Endothelial cell of umbilical vein (primary cell): ENCODE results near the gene FGFR1OP2. TPM values are rescaled to one million over a fixed set of nuclear protein-coding genes. Genes with fewer than 3 reads are reported as not detected.

ENCODE experiments used
- BruUV-seq: library from RNA; stranded (reverse); fragments of 400-500 nt; replicated peaks from 2 replicates; lab custom pipeline; 2021; lab: Mats Ljungman, UMichigan
- CTCF ChIA-PET: fragments of 300-600, 350-600 bp; sonication (Branson Sonifier 250); formaldehyde crosslinking; loops from one replicate; lab custom pipeline; 2021; ENCODE audit warnings: antibody characterized with exemption, inconsistent platforms; lab: Charles Lee
- POLR2A ChIA-PET: fragments of 300-600, 350-600 bp; sonication (Branson Sonifier 250); formaldehyde crosslinking; loops from one replicate; lab custom pipeline; 2021; ENCODE audit warnings: antibody characterized with exemption, inconsistent platforms; lab: Charles Lee
- DNase-seq: peaks from one replicate; pipeline ENCODE4 v3.0.0-alpha.2; 2011; ENCODE audit warnings: low read depth, low spot score
- FAIRE-seq: peaks from 2 replicates; lab custom pipeline; 2011; peaks lifted over from hg19 to GRCh38; lab: Jason Lieb, UNC
- H2AFZ ChIP-seq: 2 replicates; pipeline ENCODE4 v1.6.0; 2012; ENCODE audit warnings: low read depth, low read length, control low read depth, inconsistent platforms
- H3K27ac ChIP-seq: 2 replicates; pipeline ENCODE4 v1.5.1; 2011; ENCODE audit warnings: low read depth, mild to moderate bottlenecking, control low read depth, low read length, moderate library complexity; ENCODE audit not compliant: insufficient read depth
- H3K27me3 ChIP-seq, 2 experiments: 2 replicates each; pipeline versions ENCODE4 v1.6.0 to v1.6.1; 2011; ENCODE audit warnings: low read length in 2 of 2, mixed read lengths in 1 of 2; ENCODE audit not compliant: control insufficient read depth in 2 of 2, insufficient read depth in 2 of 2
- H3K36me3 ChIP-seq, 2 experiments: 2 replicates in 1 of 2; 3 replicates in 1 of 2; pipeline ENCODE4 v1.5.1; 2011; ENCODE audit warnings: low read length in 2 of 2, mild to moderate bottlenecking in 1 of 2, moderate library complexity in 1 of 2; ENCODE audit not compliant: control insufficient read depth in 2 of 2, insufficient read depth in 2 of 2; ENCODE audit errors: extremely low read depth in 1 of 2
- H3K4me1 ChIP-seq: 3 replicates; pipeline ENCODE4 v1.5.1; 2011; ENCODE audit warnings: mild to moderate bottlenecking, low read length; ENCODE audit not compliant: control insufficient read depth, insufficient read depth; ENCODE audit errors: extremely low read depth
- H3K4me2 ChIP-seq: 2 replicates; pipeline ENCODE4 v1.6.1; 2011; ENCODE audit warnings: low read length, control low read depth, mixed read lengths; ENCODE audit not compliant: insufficient read depth
- H3K4me3 ChIP-seq, 3 experiments: fragments of 200-600 bp in 1 of 3; sonication (generic), shearing (Covaris generic) in 1 of 3; replicated peaks in 1 of 3; 2 replicates each; pipeline ENCODE4 v1.5.1; 2011 to 2016; ENCODE audit warnings: control low read depth in 3 of 3, low read length in 3 of 3, mild to moderate bottlenecking in 2 of 3, inconsistent platforms in 1 of 3, low read depth in 1 of 3, moderate library complexity in 1 of 3; ENCODE audit not compliant: insufficient read depth in 1 of 3
- H3K79me2 ChIP-seq: 2 replicates; pipeline ENCODE4 v1.6.0; 2012; ENCODE audit warnings: low read length, inconsistent platforms; ENCODE audit not compliant: control insufficient read depth, insufficient read depth
- H3K9ac ChIP-seq: replicated peaks from 2 replicates; pipeline ENCODE3; 2011; ENCODE audit warnings: low read length, control low read depth; ENCODE audit not compliant: insufficient read depth; ENCODE audit errors: extremely low read depth
- H3K9me1 ChIP-seq: replicated peaks from 3 replicates; pipeline ENCODE4 v1.6.0; 2011; ENCODE audit warnings: mild to moderate bottlenecking, low read length; ENCODE audit not compliant: control insufficient read depth, insufficient read depth; ENCODE audit errors: extremely low read depth
- H3K9me3 ChIP-seq: replicated peaks from 2 replicates; pipeline ENCODE4 v1.5.1; 2012; ENCODE audit warnings: low read length, inconsistent platforms; ENCODE audit not compliant: control insufficient read depth, insufficient read depth
- H4K20me1 ChIP-seq: replicated peaks from 2 replicates; pipeline ENCODE3; 2011; ENCODE audit warnings: mild to moderate bottlenecking, low read length; ENCODE audit not compliant: control insufficient read depth, insufficient read depth; ENCODE audit errors: extremely low read depth
- EZH2 ChIP-seq: IDR thresholded peaks from 2 replicates; pipeline ENCODE4 v1.6.1; 2012; ENCODE audit warnings: borderline replicate concordance, low read depth, mild to moderate bottlenecking, moderate library complexity, low read length, inconsistent platforms; ENCODE audit not compliant: severe bottlenecking
- FOS ChIP-seq: IDR thresholded peaks from 2 replicates; pipeline ENCODE4 v1.6.1; 2011; ENCODE audit warnings: mild to moderate bottlenecking, low read length, moderate library complexity, borderline replicate concordance; ENCODE audit not compliant: insufficient read depth
- GATA2 ChIP-seq: IDR thresholded peaks from 2 replicates; pipeline ENCODE4 v1.7.0; 2011; ENCODE audit warnings: low read depth, mild to moderate bottlenecking, moderate library complexity, mixed read lengths, low read length; ENCODE audit not compliant: insufficient read length, insufficient read depth
- JUN ChIP-seq: IDR thresholded peaks from 2 replicates; pipeline ENCODE4 v1.6.1; 2011; ENCODE audit warnings: borderline replicate concordance, low read depth; ENCODE audit not compliant: insufficient read length, insufficient read depth
- MYC ChIP-seq: IDR thresholded peaks from one replicate; pipeline ENCODE4 v1.6.1; 2011; ENCODE audit warnings: mild to moderate bottlenecking, low read depth, low read length
- POLR2A ChIP-seq: IDR thresholded peaks from 2 replicates; pipeline ENCODE4 v1.6.1; 2012; ENCODE audit warnings: low read depth, mild to moderate bottlenecking, control low read depth, low read length
- POLR2AphosphoS5 ChIP-seq: IDR thresholded peaks from 2 replicates; pipeline ENCODE4 v1.6.1; 2012; ENCODE audit warnings: low read depth, mild to moderate bottlenecking, control low read depth, low read length, moderate library complexity; ENCODE audit not compliant: insufficient read depth
- dilution Hi-C: fragments of 300-500 bp; cut with MboI; formaldehyde crosslinking; loops from one replicate; pipeline ENCODE4 v1.15.0; 2019; ENCODE audit warnings: low sequenced_read_pairs; ENCODE audit not compliant: extremely low pct_ligation_motif_present
- intact Hi-C: fragments of 100-400 bp; cut with micrococcal nuclease; formaldehyde crosslinking; loops from one replicate; pipeline ENCODE4 v1.10.0; 2022
- polyA plus RNA-seq, 4 experiments: library from polyadenylated mRNA; depleted of rRNA in 3 of 4; stranded (reverse) in 3 of 4; unstranded in 1 of 4; fragments of >200 nt; gene quantifications; 2 replicates each; pipeline versions ENCODE4 v1.2.1 to v1.2.3, GENCODE V29; 2011 to 2012; ENCODE audit warnings: missing spikeins in 1 of 4
- total RNA-seq: library from RNA; stranded (reverse); gene quantifications from 2 replicates; pipeline ENCODE4 v1.2.3, GENCODE V29; 2021
- TF ChIP-seq, protein P1 (sequence below), 2 donors: IDR thresholded peaks; 1 replicate in 1 of 2; 2 replicates in 1 of 2; pipeline ENCODE4 v1.5.1; 2011; ENCODE audit warnings: low read length in 2 of 2, mild to moderate bottlenecking in 2 of 2, moderate library complexity in 2 of 2, control low read depth in 1 of 2, inconsistent platforms in 1 of 2, low read depth in 1 of 2; ENCODE audit not compliant: insufficient read depth in 1 of 2; ENCODE audit errors: extremely low read depth in 1 of 2
- TF ChIP-seq, protein P2 (sequence below): IDR thresholded peaks from 2 replicates; pipeline ENCODE4 v1.6.1; 2011; ENCODE audit not compliant: insufficient read depth, insufficient read length

Gene FGFR1OP2
- total and polyA plus RNA-seq, 2 donors (not counting 3 experiments of a cell fraction or from before 2014, with no cell fraction given): 22.7 to 49.3 TPM

DNA sequence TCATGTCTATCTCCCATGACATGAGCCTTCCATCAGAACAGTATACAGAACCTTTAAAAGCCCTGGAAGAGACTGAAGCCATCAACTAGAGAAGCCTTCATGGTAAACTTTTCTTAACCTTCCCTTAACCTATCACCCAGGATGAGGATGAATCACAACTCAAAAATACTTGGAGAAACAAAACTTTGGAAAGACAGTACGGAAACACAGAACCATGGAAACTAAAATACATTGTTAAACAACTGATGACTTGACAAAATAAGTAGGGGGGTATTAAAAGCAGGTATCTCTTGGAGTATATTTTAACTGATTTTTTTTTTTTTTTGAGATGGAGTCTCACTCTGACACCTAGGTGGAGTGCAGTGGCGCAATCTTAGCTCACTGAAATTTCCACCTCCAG is 67.2 kb downstream of the FGFR1OP2 start:
- Histone ChIP-seq H4K20me1 (peaks cover 3% of the 10 kb centered on the region), H3K4me2 (no peak overlapping the region), H3K4me3 (no peak overlapping the region), H3K36me3 (peaks cover 0 to 3% of the 10 kb centered on the region in 2 experiments), H3K9ac (no peak overlapping the region), H3K9me1 (no peaks in the 10 kb centered on the region), H3K27me3 (no peaks in the 10 kb centered on the region), H3K4me1 (peaks cover 20% of the 10 kb centered on the region), H3K27ac (no peak overlapping the region), H3K79me2 (peaks cover 9% of the 10 kb centered on the region), H2AFZ (no peak overlapping the region), H3K9me3 (no peaks in the 10 kb centered on the region)
- dilution Hi-C loops: no loop called here
- intact Hi-C loops: no loop called here
- DNase-seq: no peak
- no peak for FAIRE-seq
- TF ChIP-seq GATA2: no peak
- TF ChIP-seq MYC: no peak
- TF ChIP-seq JUN: no peak
- no peak for TF ChIP-seq EZH2
- TF ChIP-seq POLR2AphosphoS5: no peak
- TF ChIP-seq, protein P1, sequence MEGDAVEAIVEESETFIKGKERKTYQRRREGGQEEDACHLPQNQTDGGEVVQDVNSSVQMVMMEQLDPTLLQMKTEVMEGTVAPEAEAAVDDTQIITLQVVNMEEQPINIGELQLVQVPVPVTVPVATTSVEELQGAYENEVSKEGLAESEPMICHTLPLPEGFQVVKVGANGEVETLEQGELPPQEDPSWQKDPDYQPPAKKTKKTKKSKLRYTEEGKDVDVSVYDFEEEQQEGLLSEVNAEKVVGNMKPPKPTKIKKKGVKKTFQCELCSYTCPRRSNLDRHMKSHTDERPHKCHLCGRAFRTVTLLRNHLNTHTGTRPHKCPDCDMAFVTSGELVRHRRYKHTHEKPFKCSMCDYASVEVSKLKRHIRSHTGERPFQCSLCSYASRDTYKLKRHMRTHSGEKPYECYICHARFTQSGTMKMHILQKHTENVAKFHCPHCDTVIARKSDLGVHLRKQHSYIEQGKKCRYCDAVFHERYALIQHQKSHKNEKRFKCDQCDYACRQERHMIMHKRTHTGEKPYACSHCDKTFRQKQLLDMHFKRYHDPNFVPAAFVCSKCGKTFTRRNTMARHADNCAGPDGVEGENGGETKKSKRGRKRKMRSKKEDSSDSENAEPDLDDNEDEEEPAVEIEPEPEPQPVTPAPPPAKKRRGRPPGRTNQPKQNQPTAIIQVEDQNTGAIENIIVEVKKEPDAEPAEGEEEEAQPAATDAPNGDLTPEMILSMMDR (IDR thresholded peaks at IDR 0.05; ENCODE audit: extremely low read depth in 1 of 2, insufficient read depth in 1 of 2, low read depth in 1 of 2, low read length in 2 of 2): no peak
- TF ChIP-seq, protein P2, sequence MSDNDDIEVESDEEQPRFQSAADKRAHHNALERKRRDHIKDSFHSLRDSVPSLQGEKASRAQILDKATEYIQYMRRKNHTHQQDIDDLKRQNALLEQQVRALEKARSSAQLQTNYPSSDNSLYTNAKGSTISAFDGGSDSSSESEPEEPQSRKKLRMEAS: no peak
- no peak for TF ChIP-seq FOS
- TF ChIP-seq POLR2A: no peak
- CTCF ChIA-PET: interaction anchor here (1.1 kb wide), 1 partner anchor 10 kb away, joined by 3 read pairs; no protein-coding TSS in a partner anchor
- POLR2A ChIA-PET: no interaction called here
- BruUV-seq: no TSS peak
